Measurements from ENCODE around the gene RAB3IL1. TPM values are rescaled to one million over a fixed set of nuclear protein-coding genes. Genes with fewer than 3 reads are reported as not detected.
A peak's percentile ranks its signal among the peaks of the same experiment; 100 is the strongest.
"Not testable (repeated sequence)": the region's sequence is repeated elsewhere in the genome, so short reads cannot be mapped to it uniquely, and the experiment has no call there.

The RAB3IL1 gene
- total RNA-seq, 3 donors from 2014 or later: 11.7 to 27.9 (median 22.6) TPM

- no peaks in the 10 kb centered on the region for H3K27me3 ChIP-seq
- TF ChIP-seq CTCF (IDR thresholded peaks at IDR 0.05): no peak
- no peak for TF ChIP-seq POLR2A (IDR thresholded peaks at IDR 0.05)
- TF ChIP-seq POLR2AphosphoS5 (IDR thresholded peaks at IDR 0.05): no peak
- H3K9me3 ChIP-seq: no peaks in the 10 kb centered on the region
- no peak overlapping the region for H3K27ac ChIP-seq
- no peak overlapping the region for H3K4me3 ChIP-seq
- no peaks in the 10 kb centered on the region for H3K36me3 ChIP-seq
- H3K4me1 ChIP-seq: no peaks in the 10 kb centered on the region
- intact Hi-C loops (cut with DNase I; ENCODE audit: low total_unique reads): loop anchor here (10.0 kb wide), 1 partner anchor 68 kb away; the partner anchor contains the start of gene FADS1
- DNase-seq (ENCODE audit: low spot score in 2 of 2): no peak
Measured at GRCh38 chr11:61882879-61883278, 34.5 kb downstream of the RAB3IL1 start.

- intact Hi-C loops (cut with DNase I; ENCODE audit: low total_unique reads): loop anchor here (10.0 kb wide), 1 partner anchor 67 kb away; the partner anchor contains the start of gene FADS1
- not testable (repeated sequence) for DNase-seq (ENCODE audit: low spot score in 2 of 2); H3K36me3 ChIP-seq; H3K4me1 ChIP-seq; H3K4me3 ChIP-seq; H3K9me3 ChIP-seq; H3K27me3 ChIP-seq; H3K27ac ChIP-seq
Measured at GRCh38 chr11:61882267-61882666, 35.1 kb downstream of the RAB3IL1 start.

GRCh38 chr11:61881397-61881796 lies 36.0 kb downstream of the RAB3IL1 start:
- Histone ChIP-seq H3K27ac (peak overlapping the region in 1 of 2 donors; percentile 32), H3K27me3 (no peaks in the 10 kb centered on the region), H3K9me3 (no peaks in the 10 kb centered on the region), H3K4me1 (no peaks in the 10 kb centered on the region), H3K36me3 (no peaks in the 10 kb centered on the region), H3K4me3 (no peak overlapping the region)
- DNase-seq (ENCODE audit: low spot score in 2 of 2): no peak
- intact Hi-C loops (cut with DNase I; ENCODE audit: low total_unique reads): loop anchor here (10.0 kb wide), 1 partner anchor 67 kb away; the partner anchor contains the start of gene FADS1
- TF ChIP-seq POLR2AphosphoS5 (IDR thresholded peaks at IDR 0.05) (no peak), CTCF (IDR thresholded peaks at IDR 0.05) (no peak), POLR2A (IDR thresholded peaks at IDR 0.05) (no peak)

- TF ChIP-seq CTCF (IDR thresholded peaks at IDR 0.05) (no peak), POLR2AphosphoS5 (IDR thresholded peaks at IDR 0.05) (no peak)
- no peak overlapping the region for H3K27ac ChIP-seq
- no peaks in the 10 kb centered on the region for H3K36me3 ChIP-seq
- H3K4me3 ChIP-seq: no peak overlapping the region
- no peaks in the 10 kb centered on the region for H3K9me3 ChIP-seq
- H3K4me1 ChIP-seq: no peaks in the 10 kb centered on the region
- DNase-seq (ENCODE audit: low spot score in 2 of 2): no peak
- intact Hi-C loops (cut with DNase I; ENCODE audit: low total_unique reads): loop anchor here (10.0 kb wide), 1 partner anchor 66 kb away; the partner anchor contains the start of gene FADS1
- no peaks in the 10 kb centered on the region for H3K27me3 ChIP-seq
Measured at GRCh38 chr11:61880454-61880853, 36.9 kb downstream of the RAB3IL1 start.

GRCh38 chr11:61880031-61880430 lies 37.3 kb downstream of the RAB3IL1 start:
- H3K27me3 ChIP-seq: no peaks in the 10 kb centered on the region

More at GRCh38 chr11:61880031-61880430, 37.3 kb downstream of the RAB3IL1 start:
- no peaks in the 10 kb centered on the region for H3K9me3 ChIP-seq
- DNase-seq (ENCODE audit: low spot score in 2 of 2): no peak
- no peaks in the 10 kb centered on the region for H3K36me3 ChIP-seq
- no peak overlapping the region for H3K27ac ChIP-seq
- H3K4me1 ChIP-seq: no peaks in the 10 kb centered on the region
- no peak for TF ChIP-seq POLR2AphosphoS5 (IDR thresholded peaks at IDR 0.05)
- TF ChIP-seq CTCF (IDR thresholded peaks at IDR 0.05): no peak
- no peak for TF ChIP-seq POLR2A (IDR thresholded peaks at IDR 0.05)
- no peak overlapping the region for H3K4me3 ChIP-seq
- intact Hi-C loops (cut with DNase I; ENCODE audit: low total_unique reads): loop anchor here (10.0 kb wide), 1 partner anchor 65 kb away; the partner anchor contains the start of gene FADS1

Measured in breast epithelium (tissue), 4 donors.